RWPE2 (cell line): ENCODE measurements around the gene EEF1A2.

Source experiments
- ATAC-seq: fragments of 200-7000 bp; cut with Tn5 transposase; 3 replicates; pipeline ENCODE4 v1.9.1; 2021; ENCODE audit warnings: low read depth
- DNase-seq: peaks from one replicate; pipeline ENCODE4 v3.0.0-alpha.2; 2020; ENCODE audit warnings: low spot score
- H3K27ac ChIP-seq: fragments of 450-650 bp; 2 replicates; pipeline ENCODE4 v1.5.1; 2017; ENCODE audit warnings: mild to moderate bottlenecking; ENCODE audit not compliant: poor library complexity, severe bottlenecking
- H3K27me3 ChIP-seq: fragments of 250-450 bp; sonication (Bioruptor Pico); 2 replicates; pipeline ENCODE4 v1.5.1; 2021; ENCODE audit warnings: mild to moderate bottlenecking, moderate library complexity; ENCODE audit not compliant: insufficient read depth, poor library complexity, severe bottlenecking
- H3K36me3 ChIP-seq: fragments of 250-450 bp; sonication (Bioruptor Pico); 2 replicates; pipeline ENCODE4 v1.5.1; 2020; ENCODE audit warnings: low read depth, mild to moderate bottlenecking, moderate library complexity
- H3K4me1 ChIP-seq: fragments of 250-450 bp; sonication (Bioruptor Pico); 2 replicates; pipeline ENCODE4 v1.5.1; 2021; ENCODE audit warnings: mild to moderate bottlenecking, moderate library complexity; ENCODE audit not compliant: insufficient read depth, poor library complexity, severe bottlenecking
- H3K4me3 ChIP-seq: fragments of 250-450 bp; sonication (Bioruptor Pico); 2 replicates; pipeline ENCODE4 v1.5.1; 2021; ENCODE audit warnings: mild to moderate bottlenecking, moderate library complexity; ENCODE audit not compliant: severe bottlenecking
- H3K9me3 ChIP-seq: fragments of 250-450 bp; sonication (Bioruptor Pico); 2 replicates; pipeline ENCODE4 v1.5.1; 2021; ENCODE audit warnings: mild to moderate bottlenecking, moderate library complexity; ENCODE audit not compliant: severe bottlenecking
- CTCF ChIP-seq: fragments of 450-650 bp; IDR thresholded peaks from one replicate; pipeline ENCODE4 v1.5.1; 2017; ENCODE audit warnings: mild to moderate bottlenecking, moderate library complexity; ENCODE audit not compliant: poor library complexity, severe bottlenecking

Gene EEF1A2

GRCh38 chr20:63546256-63546955, 47.5 kb upstream of the EEF1A2 start:
- Histone ChIP-seq H3K4me3 (no peak overlapping the region), H3K27ac (peak overlapping the region; percentile 65), H3K9me3 (no peaks in the 10 kb centered on the region), H3K36me3 (no peaks in the 10 kb centered on the region), H3K27me3 (no peaks in the 10 kb centered on the region), H3K4me1 (peaks cover 19% of the 10 kb centered on the region)
- TF ChIP-seq CTCF, result no peak
- ATAC-seq (no peak), DNase-seq (peak; percentile 86)

GRCh38 chr20:63545814-63546213, 46.9 kb upstream of the EEF1A2 start:
- Histone ChIP-seq H3K27ac (peak overlapping the region; percentile 65), H3K9me3 (no peaks in the 10 kb centered on the region), H3K4me1 (peaks cover 19% of the 10 kb centered on the region), H3K4me3 (no peak overlapping the region), H3K27me3 (no peaks in the 10 kb centered on the region), H3K36me3 (no peaks in the 10 kb centered on the region)
- ATAC-seq, result no peak
- DNase-seq, result peak; percentile 84
- TF ChIP-seq CTCF, result no peak

GRCh38 chr20:63544958-63545516, 46.2 kb upstream of the EEF1A2 start:
- DNase-seq, result no peak
- Histone ChIP-seq H3K36me3 (no peaks in the 10 kb centered on the region), H3K9me3 (no peaks in the 10 kb centered on the region), H3K27me3 (no peaks in the 10 kb centered on the region), H3K4me3 (no peak overlapping the region), H3K4me1 (peaks cover 19% of the 10 kb centered on the region), H3K27ac (peak overlapping the region; percentile 65)
- peak; percentile 91 for ATAC-seq
- TF ChIP-seq CTCF, result no peak

GRCh38 chr20:63544241-63544957, 45.5 kb upstream of the EEF1A2 start:
- Histone ChIP-seq H3K4me3 (no peak overlapping the region), H3K4me1 (peaks cover 19% of the 10 kb centered on the region), H3K27me3 (no peaks in the 10 kb centered on the region), H3K36me3 (no peaks in the 10 kb centered on the region), H3K27ac (peak overlapping the region; percentile 65), H3K9me3 (no peaks in the 10 kb centered on the region)
- TF ChIP-seq CTCF, result no peak
- DNase-seq (peak; percentile 88), ATAC-seq (peak; percentile 0; the same call in 1 of the 3 replicates)

GRCh38 chr20:63543733-63544132, 44.9 kb upstream of the EEF1A2 start:
- Histone ChIP-seq H3K27me3 (no peaks in the 10 kb centered on the region), H3K4me1 (peaks cover 19% of the 10 kb centered on the region)

More at GRCh38 chr20:63543733-63544132, 44.9 kb upstream of the EEF1A2 start:
- TF ChIP-seq CTCF, result no peak
- Histone ChIP-seq H3K9me3 (no peaks in the 10 kb centered on the region), H3K27ac (no peak overlapping the region), H3K36me3 (no peaks in the 10 kb centered on the region), H3K4me3 (no peak overlapping the region)
- no peak for DNase-seq
- ATAC-seq, result no peak
